Activated gamma-delta T cell treated with anti-CD3 and anti-CD28 coated beads, Interleukin-2, amount 50 U/mL, for 16 hours (primary cell): ENCODE results near the gene CLASP1.

Source experiments
- DNase-seq: peaks from one replicate; pipeline ENCODE4 v3.0.0-alpha.2; 2020; ENCODE audit warnings: low read depth

The CLASP1 gene

GRCh38 chr2:121539750-121540469 lies 109.4 kb downstream of the CLASP1 start:
- no peak for DNase-seq

DNA sequence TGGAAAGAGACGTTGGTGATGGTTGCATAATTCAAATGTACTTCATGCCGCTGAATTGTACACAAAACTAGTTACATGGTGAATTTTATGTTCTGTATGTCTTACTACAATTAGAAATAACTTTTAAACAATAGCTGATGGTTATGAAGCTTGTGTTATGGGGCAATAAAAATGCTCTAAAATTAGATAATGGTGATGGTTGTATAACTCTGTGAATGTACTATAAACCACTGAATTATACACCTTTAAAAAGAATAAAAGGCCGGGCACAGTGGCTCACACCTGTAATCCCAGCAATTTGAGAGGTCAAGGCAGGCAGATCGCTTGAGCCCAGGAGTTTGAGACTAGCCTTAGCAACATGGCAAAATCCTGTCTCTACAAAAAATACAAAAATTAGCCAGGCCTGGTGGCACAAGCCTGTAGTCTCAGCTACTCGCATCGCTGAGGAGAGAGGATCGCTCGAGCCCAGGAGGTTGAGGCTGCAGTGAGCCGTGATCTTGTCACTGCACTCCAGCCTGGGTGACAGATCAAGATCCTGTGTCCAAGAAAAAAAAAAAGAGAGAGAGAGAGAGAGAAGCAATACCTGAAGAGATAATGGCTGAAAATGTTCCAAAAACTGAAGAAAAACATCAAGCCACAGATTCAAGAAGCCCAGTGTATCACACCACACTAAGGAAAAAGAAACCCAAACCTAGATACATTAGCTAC lies 112.3 kb downstream of the CLASP1 start:
- no peak for DNase-seq

- no peak for DNase-seq
Observed at GRCh38 chr2:121536347-121536746, 112.9 kb downstream of the CLASP1 start.

- DNase-seq: no peak
Observed at GRCh38 chr2:121534007-121534406, 115.3 kb downstream of the CLASP1 start.

DNA sequence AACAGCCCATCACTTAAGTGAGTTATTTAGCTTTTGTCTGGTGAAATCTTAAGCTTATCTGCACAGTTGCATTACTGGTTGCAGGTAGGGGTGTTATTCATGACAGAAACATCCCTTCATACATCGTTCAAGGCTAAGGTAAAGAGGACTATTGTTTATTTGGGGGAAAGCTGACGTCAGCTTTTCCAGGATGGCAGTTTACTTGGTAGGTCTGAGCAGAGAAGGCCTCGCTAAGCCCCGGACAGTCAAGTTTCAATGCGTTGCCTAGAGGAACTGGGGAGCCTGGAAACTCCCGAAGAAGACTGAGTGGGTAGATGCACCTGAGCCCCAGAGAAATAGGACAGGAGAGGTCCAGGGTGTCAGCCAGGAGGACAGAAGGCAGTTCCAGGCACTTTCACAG lies 116.4 kb downstream of the CLASP1 start:
- DNase-seq: no peak

- DNase-seq: no peak
Observed at GRCh38 chr2:121532347-121532766, 116.9 kb downstream of the CLASP1 start.

DNA sequence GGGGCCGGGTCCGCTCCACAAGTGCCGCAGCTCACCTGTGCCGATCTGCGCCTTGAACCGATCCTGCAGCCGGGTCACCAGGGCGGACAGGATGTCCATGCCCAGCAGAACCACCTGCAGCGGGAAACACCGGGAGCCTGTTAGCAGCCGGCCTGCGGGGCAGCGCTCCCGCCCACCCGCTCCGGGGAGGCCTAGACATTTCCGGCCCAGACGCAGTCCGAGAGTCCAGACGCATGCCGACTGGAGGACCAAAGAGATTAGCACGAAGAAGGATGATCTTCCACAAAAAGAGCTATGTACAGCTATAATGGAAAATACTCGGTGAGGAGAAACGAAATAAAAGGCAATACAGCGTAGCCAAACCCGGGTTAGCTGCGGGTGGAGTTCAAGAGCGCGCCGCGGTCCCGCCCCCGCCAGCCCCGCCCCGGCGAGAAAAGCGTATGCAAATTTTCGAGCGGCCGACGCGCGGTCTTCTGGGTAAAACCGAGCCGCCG lies 119.0 kb downstream of the CLASP1 start:
- peak; percentile 78 for DNase-seq

- DNase-seq: no peak
Observed at GRCh38 chr2:121529439-121530211, 119.6 kb downstream of the CLASP1 start.

GRCh38 chr2:121527009-121527682 lies 122.1 kb downstream of the CLASP1 start:
- DNase-seq: no peak

GRCh38 chr2:121524685-121525425 lies 124.4 kb downstream of the CLASP1 start:
- no peak for DNase-seq

DNA sequence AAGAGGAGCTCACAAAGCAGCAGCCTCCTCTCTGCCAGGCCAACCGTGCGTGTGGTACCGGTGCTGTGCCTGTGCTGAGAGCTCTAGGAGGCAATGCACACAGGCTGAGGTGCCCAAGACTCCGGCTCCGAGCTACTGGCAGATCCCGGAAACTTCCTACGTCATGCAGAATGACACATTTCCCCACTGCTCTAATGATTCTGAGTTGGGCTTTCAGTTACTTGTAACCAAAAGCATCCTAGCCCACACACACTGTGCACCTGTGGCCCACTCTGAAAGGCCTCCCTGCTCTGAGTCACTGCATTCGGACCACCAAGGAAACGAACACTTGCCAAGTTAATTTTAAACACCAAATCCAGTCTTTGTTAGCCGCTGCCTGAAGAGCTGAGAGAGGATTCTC lies 127.9 kb downstream of the CLASP1 start:
- no peak for DNase-seq

DNA sequence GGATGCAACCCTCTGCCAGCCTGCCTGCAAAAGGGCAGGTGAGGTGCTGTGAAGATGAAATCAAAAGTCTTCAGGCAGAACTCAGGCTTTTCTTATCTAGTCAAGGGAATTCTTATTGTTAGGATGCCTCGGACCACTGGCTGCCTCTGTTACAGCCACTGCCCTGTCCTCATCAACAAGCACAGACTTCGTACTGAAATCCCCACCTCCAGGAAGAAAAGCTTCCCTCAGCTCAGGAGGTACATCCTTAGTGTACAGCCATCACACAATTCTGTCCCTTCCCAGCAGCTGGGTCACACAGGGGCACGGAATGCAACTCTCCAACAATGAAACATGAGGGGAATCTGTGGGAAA lies 128.6 kb downstream of the CLASP1 start:
- no peak for DNase-seq

DNA sequence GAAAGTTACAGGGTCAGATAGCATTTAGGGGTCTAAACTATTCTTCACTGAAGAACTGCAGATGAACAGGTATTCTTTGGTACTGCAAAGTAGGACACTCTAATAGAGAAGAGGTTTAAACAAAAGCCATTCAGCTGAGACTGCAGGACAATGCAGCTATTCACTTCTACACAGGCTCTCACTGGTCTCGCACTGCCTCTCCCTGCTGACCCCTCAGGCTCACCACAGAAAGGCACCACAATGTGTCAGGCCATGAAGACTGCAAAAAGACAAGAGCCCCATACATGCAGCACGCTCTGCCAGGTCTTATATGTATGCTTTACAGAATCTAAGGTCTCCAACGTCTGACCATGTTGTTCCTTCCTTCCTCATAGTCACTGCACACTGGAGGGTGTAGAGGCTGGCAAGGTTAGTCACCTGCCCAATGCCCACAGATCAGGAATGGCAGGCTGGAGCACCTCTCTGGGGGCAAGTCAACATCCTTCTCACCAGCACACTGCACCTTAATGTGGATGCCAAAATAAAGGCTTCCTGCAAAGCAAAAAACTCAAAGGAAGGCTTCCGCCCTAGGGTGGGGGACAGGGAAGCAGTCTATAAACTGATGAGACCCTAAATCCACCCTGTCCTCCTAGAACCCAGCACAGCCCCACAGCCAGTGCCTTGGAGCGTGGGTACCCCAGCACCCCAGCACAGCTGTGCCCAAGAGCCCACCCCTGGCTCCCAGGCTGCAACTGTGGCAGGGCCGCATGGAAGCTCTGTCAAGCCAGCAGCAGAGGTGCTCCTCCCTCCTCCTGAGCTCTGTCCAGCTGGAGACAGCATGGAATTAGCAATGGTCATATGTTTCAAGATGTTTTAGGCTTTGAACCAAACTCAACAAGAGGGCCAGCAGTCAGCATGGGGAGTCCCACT lies 129.3 kb downstream of the CLASP1 start:
- DNase-seq: no peak

DNA sequence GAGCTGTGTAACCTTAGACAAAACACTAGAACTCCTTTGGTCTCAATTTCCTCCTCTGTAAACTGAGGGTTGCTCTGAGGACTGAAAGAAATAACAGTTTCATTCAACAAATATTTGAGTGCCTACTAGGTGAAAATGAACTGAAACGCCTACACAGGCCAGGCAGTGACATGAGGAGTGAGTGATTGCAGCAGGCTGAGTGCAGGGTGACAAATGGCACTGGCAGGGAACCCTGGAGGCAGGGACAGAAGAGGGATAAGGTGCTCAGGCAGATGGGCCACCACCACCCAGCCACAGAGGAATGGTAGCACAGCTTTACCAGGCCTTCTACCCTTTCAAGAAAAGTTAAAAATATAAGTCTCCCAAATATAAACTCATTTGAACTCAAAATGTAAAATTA lies 130.1 kb downstream of the CLASP1 start:
- DNase-seq: no peak

GRCh38 chr2:121513597-121514333 lies 135.5 kb downstream of the CLASP1 start:
- DNase-seq: no peak

- DNase-seq: no peak
Observed at GRCh38 chr2:121510857-121511256, 138.4 kb downstream of the CLASP1 start.

- DNase-seq: no peak
Observed at GRCh38 chr2:121506621-121507020, 142.6 kb downstream of the CLASP1 start.

GRCh38 chr2:121505986-121506586 lies 143.2 kb downstream of the CLASP1 start:
- DNase-seq: no peak

DNA sequence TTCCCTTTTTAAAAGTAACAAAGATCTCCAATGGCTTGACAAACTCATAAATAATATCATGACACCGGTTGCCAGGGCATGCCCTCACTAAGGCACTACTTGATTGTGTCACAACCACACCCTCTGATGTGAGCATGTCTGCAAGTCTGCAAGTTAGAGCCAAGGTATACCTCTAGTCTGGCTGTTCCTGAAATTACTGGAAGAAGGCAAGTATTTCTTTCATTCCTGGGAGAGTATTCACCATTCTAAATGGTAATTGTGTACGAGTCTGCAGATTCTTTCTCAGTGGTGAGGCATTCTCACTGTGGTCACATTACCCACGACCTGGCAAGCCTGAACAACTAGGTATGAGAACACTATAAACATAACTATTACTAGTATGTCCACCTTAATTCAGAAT lies 144.3 kb downstream of the CLASP1 start:
- no peak for DNase-seq
